Neural progenitor cell (in vitro differentiated cells): ENCODE data around the gene PZP. TPM values are rescaled to one million over a fixed set of nuclear protein-coding genes. Genes with fewer than 3 reads are reported as not detected.
"Not testable (repeated sequence)": the region's sequence is repeated elsewhere in the genome, so short reads cannot be mapped to it uniquely, and the experiment has no call there.

Experiments
- DNase-seq: peaks from one replicate; pipeline ENCODE4 v3.0.0-alpha.2; 2016; ENCODE audit warnings: low spot score
- H2AFZ ChIP-seq: fragments of 200-600 bp; sonication (generic); replicated peaks from 2 replicates; pipeline ENCODE4 v1.6.1; 2016; ENCODE audit warnings: antibody characterized with exemption
- H3F3A ChIP-seq: fragments of 200-600 bp; sonication (generic); 2 replicates; pipeline ENCODE4 v1.6.1; 2016; ENCODE audit warnings: antibody characterized with exemption, low read depth
- H3K27ac ChIP-seq: fragments of 200-600 bp; sonication (generic); 2 replicates; pipeline ENCODE4 v1.5.1; 2016; ENCODE audit warnings: mild to moderate bottlenecking
- H3K27me3 ChIP-seq: fragments of 200-600 bp; sonication (generic); 2 replicates; pipeline ENCODE4 v1.6.1; 2016; ENCODE audit warnings: mild to moderate bottlenecking, moderate library complexity
- H3K36me3 ChIP-seq: fragments of 200-600 bp; sonication (generic); 2 replicates; pipeline ENCODE4 v1.5.1; 2016
- H3K4me1 ChIP-seq: fragments of 200-600 bp; sonication (generic); 2 replicates; pipeline ENCODE4 v1.6.1; 2016; ENCODE audit warnings: mixed run types
- H3K4me2 ChIP-seq: fragments of 200-600 bp; sonication (generic); 2 replicates; pipeline ENCODE4 v1.6.1; 2016
- H3K4me3 ChIP-seq: fragments of 200-600 bp; sonication (generic); 2 replicates; pipeline ENCODE4 v1.5.1; 2016
- H3K79me2 ChIP-seq: fragments of 200-600 bp; sonication (generic); 2 replicates; pipeline ENCODE4 v1.6.1; 2016; ENCODE audit warnings: low read depth
- H3K9ac ChIP-seq: fragments of 200-600 bp; sonication (generic); 2 replicates; pipeline ENCODE4 v1.6.1; 2016
- H3K9me3 ChIP-seq: fragments of 200-600 bp; sonication (generic); 2 replicates; pipeline ENCODE4 v1.5.1; 2016; ENCODE audit warnings: low read depth
- H4K20me1 ChIP-seq: fragments of 200-600 bp; sonication (generic); 2 replicates; pipeline ENCODE4 v1.6.1; 2016; ENCODE audit warnings: low read depth
- H3K27ac Mint-ChIP-seq: 3 replicates; pipeline ENCODE4 v1.8.0; 2021; ENCODE audit warnings: mixed read lengths
- H3K27me3 Mint-ChIP-seq: 2 replicates; pipeline ENCODE4 v1.8.0; 2022; ENCODE audit warnings: low read depth, mild to moderate bottlenecking, inconsistent platforms, moderate library complexity, mixed read lengths; ENCODE audit not compliant: insufficient read depth
- H3K36me3 Mint-ChIP-seq: 3 replicates; pipeline ENCODE4 v1.8.0; 2021; ENCODE audit warnings: mixed read lengths
- H3K4me1 Mint-ChIP-seq: 3 replicates; pipeline ENCODE4 v1.8.0; 2021; ENCODE audit warnings: mixed read lengths
- H3K4me3 Mint-ChIP-seq: 3 replicates; pipeline ENCODE4 v1.8.0; 2021; ENCODE audit warnings: mild to moderate bottlenecking, moderate library complexity, mixed read lengths
- H3K9me3 Mint-ChIP-seq: 3 replicates; pipeline ENCODE4 v1.8.0; 2020; ENCODE audit warnings: mixed read lengths
- CTCF ChIP-seq: fragments of 200-600 bp; sonication (generic); IDR thresholded peaks from 2 replicates; pipeline ENCODE4 v1.5.1; 2017; ENCODE audit warnings: antibody characterized with exemption, mild to moderate bottlenecking
- EZH2 ChIP-seq: fragments of 200-600 bp; sonication (generic); IDR thresholded peaks from 2 replicates; pipeline ENCODE4 v1.6.1; 2017; ENCODE audit warnings: antibody characterized with exemption, mild to moderate bottlenecking, moderate library complexity
- EZH2phosphoT487 ChIP-seq: fragments of 200-600 bp; sonication (generic); IDR thresholded peaks from 2 replicates; pipeline ENCODE4 v1.6.1; 2017; ENCODE audit warnings: antibody characterized with exemption
- total RNA-seq: library from RNA; depleted of rRNA; stranded (reverse); fragments of >200 nt; gene quantifications from 2 replicates; pipeline ENCODE4 v1.2.3, GENCODE V29; 2015; ENCODE audit warnings: low replicate concordance

The PZP gene
- total RNA-seq, 1 donor from 2014 or later = not detected

- Mint-ChIP-seq H3K9me3 (peaks cover 13% of the 10 kb centered on the region), H3K4me1 (peaks cover 17% of the 10 kb centered on the region), H3K27ac (peak overlapping the region; percentile 58), H3K36me3 (peaks cover 8% of the 10 kb centered on the region), H3K27me3 (no peaks in the 10 kb centered on the region), H3K4me3 (no peak overlapping the region)
- H2AFZ ChIP-seq = no peak overlapping the region
- no peak overlapping the region for H3K4me3 ChIP-seq
- H3K79me2 ChIP-seq = no peaks in the 10 kb centered on the region
- no peaks in the 10 kb centered on the region for H4K20me1 ChIP-seq
- DNase-seq = no peak
- no peaks in the 10 kb centered on the region for H3K9me3 ChIP-seq
- no peaks in the 10 kb centered on the region for H3F3A ChIP-seq
- TF ChIP-seq EZH2phosphoT487 (no peak), EZH2 (no peak), CTCF (no peak)
- H3K27ac ChIP-seq = no peak overlapping the region
- H3K27me3 ChIP-seq = no peaks in the 10 kb centered on the region
- no peak overlapping the region for H3K9ac ChIP-seq
- H3K4me1 ChIP-seq = peaks cover 6% of the 10 kb centered on the region
- H3K4me2 ChIP-seq = peak overlapping the region; percentile 8
- H3K36me3 ChIP-seq = no peaks in the 10 kb centered on the region
Observed at GRCh38 chr12:9169979-9170634, 38.1 kb downstream of the PZP start.

- peaks cover 36% of the 10 kb centered on the region for H3K4me1 Mint-ChIP-seq
- H3K27me3 ChIP-seq, H3K36me3 Mint-ChIP-seq, H3K4me3 Mint-ChIP-seq, H3K4me1 ChIP-seq, H3F3A ChIP-seq, H3K9me3 ChIP-seq, H3K4me3 ChIP-seq, H3K9ac ChIP-seq, H3K4me2 ChIP-seq, H3K36me3 ChIP-seq, H3K27ac ChIP-seq, H3K79me2 ChIP-seq, H4K20me1 ChIP-seq, H3K27me3 Mint-ChIP-seq, DNase-seq, H3K27ac Mint-ChIP-seq, H3K9me3 Mint-ChIP-seq, H2AFZ ChIP-seq: not testable (repeated sequence)
Observed at GRCh38 chr12:9167345-9167744, 40.9 kb downstream of the PZP start.

GRCh38 chr12:9163392-9163791 lies 44.8 kb downstream of the PZP start:
- no peak overlapping the region for H3K27ac ChIP-seq

DNA sequence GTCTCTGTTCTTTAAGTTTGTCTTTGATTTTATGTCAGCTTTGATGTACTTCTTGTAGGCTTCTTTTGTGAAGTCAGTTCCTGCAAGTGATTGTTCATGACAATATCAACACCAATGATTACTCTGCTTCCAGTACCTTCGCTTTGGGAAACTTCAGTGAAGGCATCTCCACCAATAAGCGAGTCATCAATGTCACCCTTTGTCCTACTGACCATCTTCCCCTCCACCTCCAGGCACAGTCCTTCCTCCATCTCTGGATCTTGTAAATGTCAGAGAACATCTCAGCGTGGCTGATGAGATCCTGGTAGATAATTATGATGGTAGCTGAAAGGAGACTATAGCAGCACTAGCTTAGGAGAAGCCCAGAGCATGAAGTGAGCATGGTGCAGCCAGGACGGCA lies 52.1 kb downstream of the PZP start:
- H3K4me3 ChIP-seq = no peak overlapping the region
- H3K36me3 Mint-ChIP-seq = no peaks in the 10 kb centered on the region
- H3K9me3 ChIP-seq = no peaks in the 10 kb centered on the region
- H3K4me3 Mint-ChIP-seq = no peak overlapping the region
- H3K4me1 Mint-ChIP-seq = no peaks in the 10 kb centered on the region
- H3K27ac Mint-ChIP-seq = no peak overlapping the region
- no peak overlapping the region for H2AFZ ChIP-seq
- no peak overlapping the region for H3K27ac ChIP-seq
- H3K27me3 ChIP-seq = no peaks in the 10 kb centered on the region
- no peak for DNase-seq
- no peaks in the 10 kb centered on the region for H3K79me2 ChIP-seq
- H3K9me3 Mint-ChIP-seq = peaks cover 3% of the 10 kb centered on the region
- no peaks in the 10 kb centered on the region for H3K36me3 ChIP-seq
- no peak for TF ChIP-seq EZH2phosphoT487
- TF ChIP-seq CTCF = no peak
- TF ChIP-seq EZH2 = no peak
- no peak overlapping the region for H3K4me2 ChIP-seq
- H3K4me1 ChIP-seq = no peaks in the 10 kb centered on the region
- H3K9ac ChIP-seq = no peak overlapping the region
- H3F3A ChIP-seq = no peaks in the 10 kb centered on the region
- no peaks in the 10 kb centered on the region for H4K20me1 ChIP-seq
- H3K27me3 Mint-ChIP-seq = no peaks in the 10 kb centered on the region

More at GRCh38 chr12:9163392-9163791, 44.8 kb downstream of the PZP start:
- no peak for DNase-seq
- Mint-ChIP-seq H3K4me3 (no peak overlapping the region), H3K4me1 (peaks cover 26% of the 10 kb centered on the region), H3K27me3 (peaks cover 2% of the 10 kb centered on the region), H3K9me3 (peaks cover 9% of the 10 kb centered on the region), H3K27ac (peak overlapping the region; percentile 30), H3K36me3 (peaks cover 8% of the 10 kb centered on the region)
- H3K9ac ChIP-seq = no peak overlapping the region
- H4K20me1 ChIP-seq = no peaks in the 10 kb centered on the region
- no peak overlapping the region for H3K4me2 ChIP-seq
- no peak for TF ChIP-seq EZH2phosphoT487
- no peaks in the 10 kb centered on the region for H3K27me3 ChIP-seq
- H3K9me3 ChIP-seq = no peaks in the 10 kb centered on the region
- no peak overlapping the region for H2AFZ ChIP-seq
- H3K4me3 ChIP-seq = no peak overlapping the region
- no peaks in the 10 kb centered on the region for H3K4me1 ChIP-seq
- H3F3A ChIP-seq = no peaks in the 10 kb centered on the region
- no peaks in the 10 kb centered on the region for H3K79me2 ChIP-seq
- no peaks in the 10 kb centered on the region for H3K36me3 ChIP-seq
